SU-DHL-6 (cell line): ENCODE results near the gene AGAP1.

Experiments
- CTCF ChIP-seq: fragments of 200-600 bp; sonication (generic); IDR thresholded peaks from one replicate; pipeline ENCODE4 v1.5.1; 2017; ENCODE audit warnings: antibody characterized with exemption, mild to moderate bottlenecking, low read length, moderate library complexity; ENCODE audit not compliant: insufficient read depth, poor library complexity, severe bottlenecking
- EZH2phosphoT487 ChIP-seq: fragments of 200-600 bp; sonication (generic), shearing (Covaris generic); conservative IDR thresholded peaks from 2 replicates; pipeline ENCODE4 v1.6.1; 2018; ENCODE audit warnings: mild to moderate bottlenecking, antibody characterized with exemption, low read length, moderate library complexity, mixed read lengths

- no peak for TF ChIP-seq EZH2phosphoT487
- TF ChIP-seq CTCF, result no peak
Measured at GRCh38 chr2:235504441-235505180, 10.8 kb downstream of the AGAP1 start.
